ENCODE measurements around the gene MTMR10.

Gene MTMR10

GRCh38 chr15:30889196-30889595, 102.2 kb downstream of the MTMR10 start:
- Histone ChIP-seq H3K9me3 (ENCODE audit: low read length) (no peaks in the 10 kb centered on the region), H3K4me1 (ENCODE audit: insufficient read depth, low read length) (peaks cover 11% of the 10 kb centered on the region), H3K27me3 (ENCODE audit: insufficient read depth, low read length) (no peaks in the 10 kb centered on the region), H3K4me3 (ENCODE audit: low read length) (no peak overlapping the region), H2AFZ (ENCODE audit: low read depth, low read length) (no peak overlapping the region), H3K36me3 (ENCODE audit: insufficient read depth, low read length) (no peaks in the 10 kb centered on the region)

All from neuron (in vitro differentiated cells).